ENCODE data around the gene DNAH1.

DNAH1 gene

GRCh38 chr3:52364322-52365035 lies 48.4 kb downstream of the DNAH1 start:
- H3K4me3 ChIP-seq (ENCODE audit: low read depth in 1 of 2, low read length in 2 of 2) = no peak overlapping the region
- H3K4me1 ChIP-seq (ENCODE audit: control insufficient read depth in 1 of 2, insufficient read depth in 2 of 2, low read length in 2 of 2) = no peaks in the 10 kb centered on the region
- no peaks in the 10 kb centered on the region for H3K27me3 ChIP-seq (ENCODE audit: low read depth, low read length)
- H3K9me3 ChIP-seq (ENCODE audit: control insufficient read depth in 1 of 2, low read length in 2 of 2) = no peaks in the 10 kb centered on the region
- no peak overlapping the region for H3K27ac ChIP-seq (ENCODE audit: low read length)
- H3K36me3 ChIP-seq (ENCODE audit: control insufficient read depth in 1 of 2, insufficient read depth in 2 of 2, low read length in 2 of 2) = peaks cover 6 to 50% of the 10 kb centered on the region in 2 donors

GRCh38 chr3:52366527-52366926 lies 50.4 kb downstream of the DNAH1 start:
- Histone ChIP-seq H3K4me1 (ENCODE audit: control insufficient read depth in 1 of 2, insufficient read depth in 2 of 2, low read length in 2 of 2) (no peaks in the 10 kb centered on the region), H3K27me3 (ENCODE audit: low read depth, low read length) (no peaks in the 10 kb centered on the region), H3K27ac (ENCODE audit: low read length) (no peak overlapping the region), H3K4me3 (ENCODE audit: low read depth in 1 of 2, low read length in 2 of 2) (no peak overlapping the region), H3K36me3 (ENCODE audit: control insufficient read depth in 1 of 2, insufficient read depth in 2 of 2, low read length in 2 of 2) (peaks cover 10 to 50% of the 10 kb centered on the region in 2 donors), H3K9me3 (ENCODE audit: control insufficient read depth in 1 of 2, low read length in 2 of 2) (no peaks in the 10 kb centered on the region)

- H3K4me1 ChIP-seq (ENCODE audit: control insufficient read depth in 1 of 2, insufficient read depth in 2 of 2, low read length in 2 of 2) = no peaks in the 10 kb centered on the region
- peaks cover 10 to 35% of the 10 kb centered on the region in 2 donors for H3K36me3 ChIP-seq (ENCODE audit: control insufficient read depth in 1 of 2, insufficient read depth in 2 of 2, low read length in 2 of 2)
- no peaks in the 10 kb centered on the region for H3K27me3 ChIP-seq (ENCODE audit: low read depth, low read length)
- no peak overlapping the region for H3K4me3 ChIP-seq (ENCODE audit: low read depth in 1 of 2, low read length in 2 of 2)
- no peak overlapping the region for H3K27ac ChIP-seq (ENCODE audit: low read length)
- H3K9me3 ChIP-seq (ENCODE audit: control insufficient read depth in 1 of 2, low read length in 2 of 2) = no peaks in the 10 kb centered on the region
Measured at GRCh38 chr3:52367891-52368880, 52.1 kb downstream of the DNAH1 start.

GRCh38 chr3:52370531-52370930 lies 54.4 kb downstream of the DNAH1 start:
- H3K4me1 ChIP-seq (ENCODE audit: control insufficient read depth in 1 of 2, insufficient read depth in 2 of 2, low read length in 2 of 2) = no peaks in the 10 kb centered on the region
- peaks cover 7 to 19% of the 10 kb centered on the region in 2 donors for H3K36me3 ChIP-seq (ENCODE audit: control insufficient read depth in 1 of 2, insufficient read depth in 2 of 2, low read length in 2 of 2)
- H3K27ac ChIP-seq (ENCODE audit: low read length) = no peak overlapping the region
- no peaks in the 10 kb centered on the region for H3K9me3 ChIP-seq (ENCODE audit: control insufficient read depth in 1 of 2, low read length in 2 of 2)
- H3K4me3 ChIP-seq (ENCODE audit: low read depth in 1 of 2, low read length in 2 of 2) = no peak overlapping the region
- H3K27me3 ChIP-seq (ENCODE audit: low read depth, low read length) = no peaks in the 10 kb centered on the region

- Histone ChIP-seq H3K27me3 (ENCODE audit: low read depth, low read length) (no peaks in the 10 kb centered on the region), H3K27ac (ENCODE audit: low read length) (no peak overlapping the region), H3K4me3 (ENCODE audit: low read depth in 1 of 2, low read length in 2 of 2) (peak overlapping the region in 1 of 2 donors; percentile 23), H3K36me3 (ENCODE audit: control insufficient read depth in 1 of 2, insufficient read depth in 2 of 2, low read length in 2 of 2) (peaks cover 8 to 19% of the 10 kb centered on the region in 2 donors), H3K4me1 (ENCODE audit: control insufficient read depth in 1 of 2, insufficient read depth in 2 of 2, low read length in 2 of 2) (no peaks in the 10 kb centered on the region), H3K9me3 (ENCODE audit: control insufficient read depth in 1 of 2, low read length in 2 of 2) (no peaks in the 10 kb centered on the region)
Measured at GRCh38 chr3:52372822-52373504, 56.8 kb downstream of the DNAH1 start.

GRCh38 chr3:52373676-52374075 lies 57.6 kb downstream of the DNAH1 start:
- Histone ChIP-seq H3K27ac (ENCODE audit: low read length) (no peak overlapping the region), H3K27me3 (ENCODE audit: low read depth, low read length) (no peaks in the 10 kb centered on the region), H3K4me3 (ENCODE audit: low read depth in 1 of 2, low read length in 2 of 2) (no peak overlapping the region), H3K36me3 (ENCODE audit: control insufficient read depth in 1 of 2, insufficient read depth in 2 of 2, low read length in 2 of 2) (peaks cover 8 to 19% of the 10 kb centered on the region in 2 donors), H3K9me3 (ENCODE audit: control insufficient read depth in 1 of 2, low read length in 2 of 2) (no peaks in the 10 kb centered on the region), H3K4me1 (ENCODE audit: control insufficient read depth in 1 of 2, insufficient read depth in 2 of 2, low read length in 2 of 2) (no peaks in the 10 kb centered on the region)

GRCh38 chr3:52374173-52374572 lies 58.1 kb downstream of the DNAH1 start:
- no peaks in the 10 kb centered on the region for H3K27me3 ChIP-seq (ENCODE audit: low read depth, low read length)
- peaks cover 8 to 19% of the 10 kb centered on the region in 2 donors for H3K36me3 ChIP-seq (ENCODE audit: control insufficient read depth in 1 of 2, insufficient read depth in 2 of 2, low read length in 2 of 2)
- H3K9me3 ChIP-seq (ENCODE audit: control insufficient read depth in 1 of 2, low read length in 2 of 2) = no peaks in the 10 kb centered on the region
- H3K4me3 ChIP-seq (ENCODE audit: low read depth in 1 of 2, low read length in 2 of 2) = no peak overlapping the region
- H3K27ac ChIP-seq (ENCODE audit: low read length) = no peak overlapping the region
- no peaks in the 10 kb centered on the region for H3K4me1 ChIP-seq (ENCODE audit: control insufficient read depth in 1 of 2, insufficient read depth in 2 of 2, low read length in 2 of 2)

GRCh38 chr3:52379610-52380009 lies 63.5 kb downstream of the DNAH1 start:
- Histone ChIP-seq H3K9me3 (ENCODE audit: control insufficient read depth in 1 of 2, low read length in 2 of 2) (no peaks in the 10 kb centered on the region), H3K27ac (ENCODE audit: low read length) (no peak overlapping the region), H3K4me1 (ENCODE audit: control insufficient read depth in 1 of 2, insufficient read depth in 2 of 2, low read length in 2 of 2) (no peaks in the 10 kb centered on the region), H3K4me3 (ENCODE audit: low read depth in 1 of 2, low read length in 2 of 2) (no peak overlapping the region), H3K27me3 (ENCODE audit: low read depth, low read length) (no peaks in the 10 kb centered on the region), H3K36me3 (ENCODE audit: control insufficient read depth in 1 of 2, insufficient read depth in 2 of 2, low read length in 2 of 2) (peaks cover 4 to 7% of the 10 kb centered on the region in 2 donors)

GRCh38 chr3:52380023-52380422 lies 63.9 kb downstream of the DNAH1 start:
- no peak overlapping the region for H3K4me3 ChIP-seq (ENCODE audit: low read depth in 1 of 2, low read length in 2 of 2)
- H3K4me1 ChIP-seq (ENCODE audit: control insufficient read depth in 1 of 2, insufficient read depth in 2 of 2, low read length in 2 of 2) = no peaks in the 10 kb centered on the region
- H3K9me3 ChIP-seq (ENCODE audit: control insufficient read depth in 1 of 2, low read length in 2 of 2) = no peaks in the 10 kb centered on the region
- H3K27me3 ChIP-seq (ENCODE audit: low read depth, low read length) = no peaks in the 10 kb centered on the region
- H3K27ac ChIP-seq (ENCODE audit: low read length) = no peak overlapping the region
- H3K36me3 ChIP-seq (ENCODE audit: control insufficient read depth in 1 of 2, insufficient read depth in 2 of 2, low read length in 2 of 2) = peaks cover 4 to 6% of the 10 kb centered on the region in 2 donors

GRCh38 chr3:52381623-52382022 lies 65.5 kb downstream of the DNAH1 start:
- Histone ChIP-seq H3K27me3 (ENCODE audit: low read depth, low read length) (no peaks in the 10 kb centered on the region), H3K27ac (ENCODE audit: low read length) (no peak overlapping the region), H3K4me3 (ENCODE audit: low read depth in 1 of 2, low read length in 2 of 2) (no peak overlapping the region), H3K36me3 (ENCODE audit: control insufficient read depth in 1 of 2, insufficient read depth in 2 of 2, low read length in 2 of 2) (no peaks in the 10 kb centered on the region), H3K4me1 (ENCODE audit: control insufficient read depth in 1 of 2, insufficient read depth in 2 of 2, low read length in 2 of 2) (no peaks in the 10 kb centered on the region), H3K9me3 (ENCODE audit: control insufficient read depth in 1 of 2, low read length in 2 of 2) (no peaks in the 10 kb centered on the region)

GRCh38 chr3:52383446-52383845 lies 67.3 kb downstream of the DNAH1 start:
- Histone ChIP-seq H3K27ac (ENCODE audit: low read length) (no peak overlapping the region), H3K9me3 (ENCODE audit: control insufficient read depth in 1 of 2, low read length in 2 of 2) (no peaks in the 10 kb centered on the region), H3K4me3 (ENCODE audit: low read depth in 1 of 2, low read length in 2 of 2) (no peak overlapping the region), H3K36me3 (ENCODE audit: control insufficient read depth in 1 of 2, insufficient read depth in 2 of 2, low read length in 2 of 2) (no peaks in the 10 kb centered on the region), H3K4me1 (ENCODE audit: control insufficient read depth in 1 of 2, insufficient read depth in 2 of 2, low read length in 2 of 2) (no peaks in the 10 kb centered on the region), H3K27me3 (ENCODE audit: low read depth, low read length) (no peaks in the 10 kb centered on the region)

All from muscle layer of duodenum (tissue), 2 donors.